DND-41 (cell line): ENCODE results near the gene ATF6B.

ENCODE experiments used
- CTCF ChIP-seq: IDR thresholded peaks from 2 replicates; pipeline ENCODE4 v1.5.1; 2012; ENCODE audit warnings: borderline replicate concordance, low read length, moderate library complexity, mild to moderate bottlenecking; ENCODE audit not compliant: poor library complexity, severe bottlenecking; ENCODE audit errors: extremely low read depth
- EZH2 ChIP-seq: IDR thresholded peaks from 3 replicates; pipeline ENCODE4 v1.6.1; 2012; ENCODE audit warnings: borderline replicate concordance, low read depth, mild to moderate bottlenecking, moderate library complexity, low read length, inconsistent platforms; ENCODE audit not compliant: severe bottlenecking

DNA sequence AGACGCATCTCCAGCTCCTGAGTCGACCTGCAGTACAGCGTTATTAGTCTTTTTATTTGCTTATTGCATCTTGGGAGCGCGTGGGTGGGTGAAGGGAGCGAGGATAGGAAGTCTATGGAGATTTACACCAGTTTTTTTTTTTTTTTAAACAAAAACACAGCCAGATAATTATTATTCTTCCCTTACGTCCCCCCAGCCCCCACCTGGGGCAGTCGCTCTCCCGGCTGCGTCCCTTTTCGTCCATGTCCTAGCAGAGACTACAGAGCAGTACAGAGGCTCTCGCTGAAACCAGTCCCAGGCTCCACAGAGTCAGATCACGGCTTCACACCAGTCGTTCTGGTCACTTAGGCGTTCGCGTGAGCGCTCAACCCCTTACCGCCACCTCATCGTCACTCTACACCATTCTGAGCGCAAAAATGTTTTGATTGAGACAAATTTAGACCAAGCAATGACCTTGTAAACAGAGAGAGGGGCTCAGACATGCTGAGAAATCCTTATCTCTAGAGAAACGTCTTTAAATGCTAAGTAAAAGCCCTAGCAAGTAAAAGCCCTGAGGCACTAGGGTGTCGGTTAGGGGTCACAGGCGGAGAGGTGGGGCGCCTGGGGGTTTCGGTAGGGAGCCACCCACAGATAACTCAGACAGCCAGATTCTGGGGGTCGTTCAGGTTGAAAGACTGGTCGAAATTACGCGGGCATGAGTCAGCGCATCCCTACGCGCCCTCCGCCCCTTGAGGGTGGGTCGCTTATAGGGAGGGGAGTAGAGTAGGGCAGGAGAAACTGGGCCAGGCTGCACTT lies 24.9 kb upstream of the ATF6B start:
- TF ChIP-seq CTCF (no peak), EZH2 (no peak)
